GM19099 (cell line): ENCODE results near the gene PLCG1.

Experiments
- POLR2A ChIP-seq: IDR thresholded peaks from 3 replicates; pipeline ENCODE4 v1.6.1; 2011; ENCODE audit warnings: low read depth; ENCODE audit not compliant: insufficient read length; ENCODE audit errors: extremely low read depth

Gene PLCG1

GRCh38 chr20:41137614-41138474 is 501 bp downstream of the PLCG1 start:
- TF ChIP-seq POLR2A = no peak

GRCh38 chr20:41138475-41139226 is 1.3 kb downstream of the PLCG1 start:
- no peak for TF ChIP-seq POLR2A

DNA sequence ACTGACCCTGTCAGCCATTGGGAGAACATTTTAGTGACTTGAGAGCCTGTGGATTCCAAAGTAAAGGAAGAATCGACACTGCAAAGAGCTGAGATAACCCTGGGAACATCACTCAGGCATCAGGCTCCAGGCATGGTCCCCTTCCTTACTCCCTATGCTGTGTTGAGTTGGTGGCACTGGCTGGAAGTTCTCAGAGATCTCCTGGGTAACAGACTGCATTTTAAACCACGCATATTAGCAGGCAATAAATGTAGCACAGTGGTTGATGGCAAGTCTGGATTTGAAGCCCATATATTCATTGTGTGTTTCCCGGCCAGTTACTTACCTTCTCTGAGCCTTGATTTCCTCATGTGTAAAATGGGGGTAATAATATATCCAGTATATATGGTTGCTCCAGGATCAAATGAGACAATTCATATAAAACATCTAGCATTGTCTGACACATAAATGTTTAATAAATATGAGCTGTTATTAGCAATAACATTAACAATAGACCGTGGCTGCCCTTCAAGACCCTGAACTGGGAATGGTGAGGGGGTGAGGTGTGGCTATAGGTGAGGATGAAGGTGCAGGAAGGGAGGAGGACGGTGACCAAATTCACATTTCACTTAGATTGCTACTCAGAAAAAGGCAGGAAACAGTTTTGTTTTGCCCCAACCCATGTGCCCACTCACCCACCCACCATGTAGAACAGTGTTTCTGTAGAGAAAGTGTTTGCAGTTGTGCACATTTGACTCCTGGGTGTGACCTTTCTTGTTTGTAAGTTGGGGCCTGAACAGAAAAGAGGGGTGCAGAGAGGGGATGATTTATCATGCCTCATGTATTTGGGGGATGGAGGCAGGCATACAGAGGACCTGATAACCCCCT is 2.1 kb downstream of the PLCG1 start:
- TF ChIP-seq POLR2A = no peak

- TF ChIP-seq POLR2A = no peak
These were observed 3.1 kb downstream of the PLCG1 start for GRCh38 chr20:41140226-41141133.

DNA sequence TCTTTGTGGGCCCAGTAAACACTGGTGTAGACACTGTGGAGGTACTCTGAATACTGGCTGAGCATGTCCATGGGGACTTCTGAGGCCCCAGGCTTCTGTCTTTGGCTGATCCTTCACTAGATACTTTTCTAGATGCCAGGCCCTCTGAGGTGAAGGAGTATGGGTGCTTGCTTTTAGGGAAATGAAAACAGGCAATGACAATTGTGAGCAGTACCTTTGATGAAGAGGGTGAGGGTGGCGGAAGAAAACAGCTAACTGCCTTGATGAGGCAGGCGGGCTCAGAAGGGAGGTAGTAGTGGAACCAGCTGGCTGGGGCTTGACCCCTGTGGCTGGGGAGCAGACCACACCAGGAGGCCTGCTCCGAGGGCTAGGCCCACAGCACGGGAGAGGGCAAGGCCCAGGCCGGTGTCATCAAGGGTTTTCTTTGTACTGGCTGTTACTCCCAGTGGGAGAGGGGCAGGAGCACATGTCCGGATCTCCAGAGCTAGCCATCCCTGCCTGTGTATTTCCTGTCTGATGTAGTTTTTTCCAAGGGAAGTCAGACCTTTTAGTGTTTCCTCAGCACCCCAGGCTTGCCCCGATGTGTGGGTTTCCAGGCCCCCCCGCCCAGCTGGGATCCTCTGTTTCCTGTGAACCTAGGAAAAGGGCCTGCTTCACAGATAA is 3.9 kb downstream of the PLCG1 start:
- TF ChIP-seq POLR2A = no peak

- TF ChIP-seq POLR2A = no peak
These were observed 4.9 kb downstream of the PLCG1 start for GRCh38 chr20:41142245-41142644.

GRCh38 chr20:41142919-41143318 is 5.6 kb downstream of the PLCG1 start:
- TF ChIP-seq POLR2A = no peak

DNA sequence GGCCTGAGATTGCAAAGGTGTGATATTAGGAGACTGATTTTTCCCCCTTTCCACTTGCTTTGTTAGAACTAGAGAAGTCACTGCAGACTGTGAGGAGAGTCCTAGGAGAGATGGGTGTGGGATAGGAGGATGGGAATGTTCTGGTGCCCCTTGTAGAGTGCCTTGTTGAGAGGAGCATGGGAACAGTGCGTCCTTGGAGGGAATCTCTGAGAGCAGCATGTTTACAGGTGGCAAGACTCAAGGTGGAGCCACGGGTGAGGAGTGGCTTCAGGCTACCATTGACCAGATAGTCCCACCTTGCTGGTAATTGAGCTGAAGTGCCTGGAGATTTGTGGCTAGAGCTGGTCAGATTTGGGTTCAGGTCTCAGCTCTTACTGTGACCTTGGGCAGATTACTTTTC is 6.0 kb downstream of the PLCG1 start:
- no peak for TF ChIP-seq POLR2A

- TF ChIP-seq POLR2A = no peak
These were observed 8.0 kb downstream of the PLCG1 start for GRCh38 chr20:41145317-41145716.

GRCh38 chr20:41145821-41146620 is 8.7 kb downstream of the PLCG1 start:
- no peak for TF ChIP-seq POLR2A

GRCh38 chr20:41147767-41148191 is 10.4 kb downstream of the PLCG1 start:
- no peak for TF ChIP-seq POLR2A

DNA sequence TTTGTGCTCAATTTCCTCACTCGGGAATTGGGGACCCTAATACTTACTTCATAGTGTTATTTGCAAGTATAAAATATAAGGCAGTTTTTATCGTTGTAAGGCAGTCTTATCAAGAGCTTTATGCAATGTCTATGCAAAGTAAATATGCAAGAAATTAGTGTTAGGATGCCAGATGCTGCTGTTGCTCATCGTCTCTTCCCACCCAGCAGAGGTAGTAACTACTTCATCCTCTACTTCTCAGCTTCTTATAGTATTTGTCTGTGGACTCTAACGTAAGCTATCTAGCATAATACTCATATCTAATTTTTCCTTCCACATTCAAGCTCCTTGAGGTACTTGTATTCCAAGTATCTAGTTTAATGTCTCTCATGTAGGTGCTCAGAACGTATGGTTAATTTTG is 11.6 kb downstream of the PLCG1 start:
- no peak for TF ChIP-seq POLR2A

DNA sequence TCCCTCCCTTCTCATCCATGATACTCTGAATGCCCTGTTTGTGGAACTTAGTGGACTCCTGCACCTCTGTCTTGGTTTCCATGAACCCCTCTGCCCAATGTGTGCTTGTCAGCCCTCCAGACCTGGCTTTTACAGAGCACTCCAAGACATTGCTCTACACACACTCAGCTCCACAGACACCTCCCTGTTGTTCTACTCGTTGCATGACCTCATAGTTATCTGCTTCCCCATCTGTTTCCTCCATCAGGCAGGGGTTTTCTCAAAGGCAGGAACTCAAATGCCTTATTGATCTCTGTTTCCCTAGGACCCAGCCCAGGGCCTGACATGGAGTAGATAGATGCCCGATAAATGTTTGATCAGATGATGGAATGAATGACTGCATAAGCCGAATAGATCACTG is 13.3 kb downstream of the PLCG1 start:
- TF ChIP-seq POLR2A = no peak

- TF ChIP-seq POLR2A = no peak
These were observed 14.0 kb downstream of the PLCG1 start for GRCh38 chr20:41151134-41151869.
